Upper lobe of left lung (tissue), 6 donors: ENCODE data around the gene COQ7. TPM values are rescaled to one million over a fixed set of nuclear protein-coding genes. Genes with fewer than 3 reads are reported as not detected.
A peak's percentile ranks its signal among the peaks of the same experiment; 100 is the strongest.

ENCODE experiments used
- ATAC-seq, 2 donors: fragments of 200-7000 bp; cut with Tn5 transposase; one replicate each; pipeline ENCODE4 v1.9.1; 2022; ENCODE audit warnings: mild to moderate bottlenecking in 2 of 2, moderate library complexity in 2 of 2; ENCODE audit not compliant: low FRiP score in 2 of 2
- DNase-seq, 2 donors: peaks; one replicate each; pipeline ENCODE4 v3.0.0-alpha.2; 2019 to 2020
- H3K27ac ChIP-seq, 4 donors: fragments of 200-600 bp; sonication (generic); one replicate each; pipeline ENCODE4 v1.5.1; 2016 to 2019
- H3K27me3 ChIP-seq, 4 donors: fragments of 200-600 bp; sonication (generic); one replicate each; pipeline ENCODE4 v1.5.1; 2017 to 2019
- H3K36me3 ChIP-seq, 4 donors: fragments of 200-600 bp; sonication (generic); one replicate each; pipeline ENCODE4 v1.5.1; 2016 to 2019
- H3K4me1 ChIP-seq, 4 donors: fragments of 200-600 bp; sonication (generic); one replicate each; pipeline ENCODE4 v1.5.1; 2018 to 2019
- H3K4me3 ChIP-seq, 4 donors: fragments of 200-600 bp; sonication (generic); one replicate each; pipeline ENCODE4 v1.5.1; 2017 to 2019; ENCODE audit warnings: mild to moderate bottlenecking in 2 of 4, moderate library complexity in 1 of 4
- H3K9me3 ChIP-seq, 4 donors: fragments of 200-600 bp; sonication (generic); one replicate each; pipeline ENCODE4 v1.5.1; 2018 to 2019
- EP300 ChIP-seq, 4 donors: sonication (generic); formaldehyde crosslinking; IDR thresholded peaks; one replicate each; pipeline ENCODE4 v1.5.1; 2017; ENCODE audit warnings: antibody characterized with exemption in 4 of 4, control low read depth in 2 of 4
- POLR2A ChIP-seq, 4 donors: fragments of 450-650 bp; IDR thresholded peaks; one replicate each; pipeline ENCODE4 v1.5.1; 2016 to 2017; ENCODE audit warnings: antibody characterized with exemption in 4 of 4, mild to moderate bottlenecking in 2 of 4
- POLR2AphosphoS5 ChIP-seq, 2 donors: sonication (generic); formaldehyde crosslinking; IDR thresholded peaks; one replicate each; pipeline ENCODE4 v1.5.1; 2017; ENCODE audit warnings: antibody characterized with exemption in 2 of 2
- WGBS, 2 donors: methylation state at CpG; one replicate each; pipeline ENCODE4 v1.1.5; 2017 to 2018; 5-methylcytosine and 5-hydroxymethylcytosine counted together
- total RNA-seq, 6 donors: library from RNA; depleted of rRNA in 4 of 6; stranded (reverse); fragments of >200 nt in 4 of 6; gene quantifications; one replicate each; pipeline versions ENCODE4 v1.1.0 to v1.2.1, GENCODE V29; 2016 to 2021
- TF ChIP-seq, protein P1 (sequence below), 6 experiments: fragments of 450-650 bp in 4 of 6; fragments of 200-600 bp in 2 of 6; sonication (generic) in 2 of 6; IDR thresholded peaks; one replicate each; pipeline ENCODE4 v1.5.1; 2016 to 2019; ENCODE audit warnings: antibody characterized with exemption in 6 of 6
- donor health status: DM: no; HTN: no; CAD: no; lungs with moderate emphysema.
- donor health status: DM: no; HTN: yes; CAD: no; lungs with severe emphysema.

COQ7 gene
- total RNA-seq, 6 donors from 2014 or later, result 14.6 to 41.9 (median 20.0) TPM

DNA sequence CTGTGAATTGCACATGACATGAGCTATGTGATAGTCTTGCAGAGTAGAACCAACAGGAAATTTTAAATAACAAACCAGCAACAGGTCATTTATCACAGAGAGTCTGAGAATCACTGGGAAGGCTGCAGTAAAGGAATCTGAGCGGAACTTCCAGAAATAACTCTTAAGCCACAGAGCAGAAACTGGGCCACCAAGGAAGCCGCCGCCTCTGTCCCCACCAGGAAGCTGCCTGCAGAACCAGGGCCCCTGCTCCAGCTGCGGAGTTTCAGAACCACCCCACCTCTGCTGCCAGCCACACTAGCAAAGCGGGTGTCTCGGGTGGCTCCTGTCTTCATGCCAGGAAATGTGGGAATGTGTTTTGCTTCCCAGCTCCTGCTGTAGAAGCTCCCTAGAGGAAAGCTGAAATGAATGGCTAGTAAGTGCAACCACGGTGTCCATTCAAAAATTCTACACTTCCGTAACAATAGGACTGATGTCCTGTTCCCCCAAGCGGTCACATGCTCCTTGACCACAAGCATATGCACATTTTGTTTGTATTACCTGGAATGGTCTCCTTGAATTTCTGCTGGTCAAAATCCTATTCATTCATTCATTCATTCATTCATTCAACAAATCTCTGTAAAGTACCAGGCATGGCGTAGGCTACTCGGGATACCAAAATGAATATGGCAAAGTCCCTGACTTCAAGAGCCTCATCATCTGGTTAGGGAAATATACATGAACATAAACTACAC, 38.6 kb downstream of the COQ7 start:
- WGBS, 2 donors, result 50 to 53% methylated on average over 11 of the region's 11 CpGs
- H3K4me3 ChIP-seq, result no peak overlapping the region
- TF ChIP-seq POLR2A (IDR thresholded peaks at IDR 0.05) (no peak), EP300 (IDR thresholded peaks at IDR 0.05) (no peak)
- H3K36me3 ChIP-seq, result no peaks in the 10 kb centered on the region
- peaks cover 11 to 29% (median 15%) of the 10 kb centered on the region in 4 donors for H3K4me1 ChIP-seq
- DNase-seq (no peak), ATAC-seq (no peak)
- no peaks in the 10 kb centered on the region for H3K27me3 ChIP-seq
- H3K27ac ChIP-seq, result peak overlapping the region in 1 of 4 donors; percentile 25
- no peaks in the 10 kb centered on the region for H3K9me3 ChIP-seq

DNA sequence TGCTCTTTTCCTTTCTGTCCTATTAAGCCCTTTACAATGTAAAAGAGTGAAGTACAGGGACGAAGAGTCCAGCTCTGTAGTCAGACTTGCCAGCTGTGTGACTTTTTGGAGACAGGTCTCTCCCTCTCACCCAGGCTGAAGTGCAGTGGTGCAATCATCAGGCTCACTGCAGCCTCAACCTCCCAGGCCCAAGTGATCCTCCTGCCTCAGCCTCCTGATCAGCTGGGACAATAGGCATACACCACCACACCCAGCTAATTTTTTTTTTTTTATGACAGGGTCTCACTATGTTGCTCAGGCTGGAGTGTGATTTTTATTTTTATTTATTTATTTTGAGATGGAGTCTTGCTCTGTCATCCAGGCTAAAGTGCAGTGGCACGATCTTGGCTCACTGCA, 39.2 kb downstream of the COQ7 start:
- H3K36me3 ChIP-seq, result no peaks in the 10 kb centered on the region
- no peak for ATAC-seq
- TF ChIP-seq EP300 (IDR thresholded peaks at IDR 0.05) (no peak), POLR2A (IDR thresholded peaks at IDR 0.05) (no peak), POLR2AphosphoS5 (IDR thresholded peaks at IDR 0.05) (no peak)
- TF ChIP-seq, protein P1, sequence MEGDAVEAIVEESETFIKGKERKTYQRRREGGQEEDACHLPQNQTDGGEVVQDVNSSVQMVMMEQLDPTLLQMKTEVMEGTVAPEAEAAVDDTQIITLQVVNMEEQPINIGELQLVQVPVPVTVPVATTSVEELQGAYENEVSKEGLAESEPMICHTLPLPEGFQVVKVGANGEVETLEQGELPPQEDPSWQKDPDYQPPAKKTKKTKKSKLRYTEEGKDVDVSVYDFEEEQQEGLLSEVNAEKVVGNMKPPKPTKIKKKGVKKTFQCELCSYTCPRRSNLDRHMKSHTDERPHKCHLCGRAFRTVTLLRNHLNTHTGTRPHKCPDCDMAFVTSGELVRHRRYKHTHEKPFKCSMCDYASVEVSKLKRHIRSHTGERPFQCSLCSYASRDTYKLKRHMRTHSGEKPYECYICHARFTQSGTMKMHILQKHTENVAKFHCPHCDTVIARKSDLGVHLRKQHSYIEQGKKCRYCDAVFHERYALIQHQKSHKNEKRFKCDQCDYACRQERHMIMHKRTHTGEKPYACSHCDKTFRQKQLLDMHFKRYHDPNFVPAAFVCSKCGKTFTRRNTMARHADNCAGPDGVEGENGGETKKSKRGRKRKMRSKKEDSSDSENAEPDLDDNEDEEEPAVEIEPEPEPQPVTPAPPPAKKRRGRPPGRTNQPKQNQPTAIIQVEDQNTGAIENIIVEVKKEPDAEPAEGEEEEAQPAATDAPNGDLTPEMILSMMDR (IDR thresholded peaks at IDR 0.05), result no peak
- no peaks in the 10 kb centered on the region for H3K9me3 ChIP-seq
- WGBS, 2 donors, result 77 to 87% methylated on average over 2 of the region's 2 CpGs
- DNase-seq, result no peak
- H3K27ac ChIP-seq, result no peak overlapping the region
- no peaks in the 10 kb centered on the region for H3K27me3 ChIP-seq
- H3K4me3 ChIP-seq, result no peak overlapping the region
- H3K4me1 ChIP-seq, result peaks cover 11 to 29% (median 15%) of the 10 kb centered on the region in 4 donors

DNA sequence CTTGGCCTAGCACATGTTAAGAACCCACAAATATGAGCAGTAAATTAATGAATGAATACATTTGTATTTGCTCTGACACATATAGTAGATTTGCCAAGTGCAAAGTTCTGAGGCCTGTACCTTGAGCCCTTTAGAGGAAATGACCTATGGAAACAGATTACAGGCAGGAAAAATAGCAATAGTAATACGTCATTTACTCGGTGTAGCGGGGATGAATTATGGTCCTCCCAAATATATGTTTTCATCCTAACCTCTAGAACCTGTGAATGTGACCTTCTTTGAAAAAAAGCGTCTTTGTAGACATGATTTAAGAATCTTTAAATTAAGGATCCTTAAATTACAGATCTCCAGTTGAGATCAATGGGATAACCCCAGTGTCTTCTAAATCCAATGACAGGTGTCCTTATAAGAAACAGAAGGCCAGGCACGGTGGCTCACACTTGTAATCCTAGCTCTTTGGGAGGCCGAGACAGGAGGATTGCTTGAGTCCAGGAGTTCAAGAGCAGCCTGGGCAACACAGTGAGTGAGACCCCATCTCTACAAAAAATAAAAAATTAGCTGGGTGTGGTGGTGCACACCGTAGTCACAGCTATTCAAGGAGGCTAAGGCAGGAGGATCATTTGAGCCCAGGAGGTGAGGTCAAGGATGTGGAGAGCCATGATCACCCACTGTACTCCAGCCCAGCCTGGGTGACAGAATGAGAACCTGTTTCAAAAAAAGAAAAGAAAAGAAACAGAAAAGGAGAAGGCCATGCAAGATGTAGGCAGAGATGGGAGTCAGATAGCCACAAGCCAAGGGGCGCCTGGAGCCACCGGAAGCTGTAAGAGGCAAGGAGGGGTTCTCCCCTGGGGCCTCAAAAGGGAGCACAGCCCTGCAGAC, 41.2 kb downstream of the COQ7 start:
- DNase-seq, result no peak
- peaks cover 17 to 37% (median 24%) of the 10 kb centered on the region in 4 donors for H3K4me1 ChIP-seq
- no peaks in the 10 kb centered on the region for H3K9me3 ChIP-seq
- no peaks in the 10 kb centered on the region for H3K27me3 ChIP-seq
- H3K36me3 ChIP-seq, result no peaks in the 10 kb centered on the region
- H3K4me3 ChIP-seq, result no peak overlapping the region
- H3K27ac ChIP-seq, result peak overlapping the region in 1 of 4 donors; percentile 4
- WGBS, 2 donors, result 88 to 90% methylated on average over 9 of the region's 9 CpGs
- no peak for ATAC-seq
- TF ChIP-seq POLR2AphosphoS5 (IDR thresholded peaks at IDR 0.05), result no peak
- no peak for TF ChIP-seq POLR2A (IDR thresholded peaks at IDR 0.05)
- no peak for TF ChIP-seq EP300 (IDR thresholded peaks at IDR 0.05)
- TF ChIP-seq, protein P1 (IDR thresholded peaks at IDR 0.05), result no peak

DNA sequence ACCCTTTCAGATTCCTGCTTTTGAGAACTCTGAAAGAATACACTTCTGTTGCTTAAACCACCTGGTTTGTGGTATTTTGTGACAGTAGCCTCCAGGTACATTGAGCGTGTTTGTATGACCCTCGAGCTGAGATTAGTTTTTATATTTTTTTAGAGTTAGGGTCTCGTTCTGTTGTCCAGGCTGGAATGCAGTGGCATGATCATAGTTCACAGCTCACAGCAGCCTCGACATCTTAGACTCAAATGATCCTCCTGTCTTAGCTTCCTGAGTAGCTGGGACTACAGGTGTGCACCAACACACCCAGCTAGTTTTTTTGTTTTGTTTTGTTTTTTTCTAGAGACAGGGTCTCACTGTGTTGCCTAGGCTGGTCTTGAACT, 41.9 kb downstream of the COQ7 start:
- ATAC-seq (no peak), DNase-seq (no peak)
- H3K27me3 ChIP-seq, result peaks cover 0 to 5% (median 0%) of the 10 kb centered on the region in 4 donors
- no peak overlapping the region for H3K27ac ChIP-seq
- WGBS, 2 donors, result 86 to 95% methylated on average over 4 of the region's 4 CpGs
- H3K9me3 ChIP-seq, result no peaks in the 10 kb centered on the region
- H3K4me3 ChIP-seq, result no peak overlapping the region
- TF ChIP-seq EP300 (IDR thresholded peaks at IDR 0.05) (no peak), POLR2AphosphoS5 (IDR thresholded peaks at IDR 0.05) (no peak), POLR2A (IDR thresholded peaks at IDR 0.05) (no peak)
- TF ChIP-seq, protein P1 (IDR thresholded peaks at IDR 0.05), result no peak
- H3K36me3 ChIP-seq, result no peaks in the 10 kb centered on the region
- peaks cover 17 to 39% (median 24%) of the 10 kb centered on the region in 4 donors for H3K4me1 ChIP-seq
